Measurements from ENCODE around the gene PRMT2. TPM values are rescaled to one million over a fixed set of nuclear protein-coding genes. Genes with fewer than 3 reads are reported as not detected.
A peak's percentile ranks its signal among the peaks of the same experiment; 100 is the strongest.

The PRMT2 gene
- total and polyA plus RNA-seq, 8 donors: 18.7 to 85.0 (median 63.9) TPM

DNA sequence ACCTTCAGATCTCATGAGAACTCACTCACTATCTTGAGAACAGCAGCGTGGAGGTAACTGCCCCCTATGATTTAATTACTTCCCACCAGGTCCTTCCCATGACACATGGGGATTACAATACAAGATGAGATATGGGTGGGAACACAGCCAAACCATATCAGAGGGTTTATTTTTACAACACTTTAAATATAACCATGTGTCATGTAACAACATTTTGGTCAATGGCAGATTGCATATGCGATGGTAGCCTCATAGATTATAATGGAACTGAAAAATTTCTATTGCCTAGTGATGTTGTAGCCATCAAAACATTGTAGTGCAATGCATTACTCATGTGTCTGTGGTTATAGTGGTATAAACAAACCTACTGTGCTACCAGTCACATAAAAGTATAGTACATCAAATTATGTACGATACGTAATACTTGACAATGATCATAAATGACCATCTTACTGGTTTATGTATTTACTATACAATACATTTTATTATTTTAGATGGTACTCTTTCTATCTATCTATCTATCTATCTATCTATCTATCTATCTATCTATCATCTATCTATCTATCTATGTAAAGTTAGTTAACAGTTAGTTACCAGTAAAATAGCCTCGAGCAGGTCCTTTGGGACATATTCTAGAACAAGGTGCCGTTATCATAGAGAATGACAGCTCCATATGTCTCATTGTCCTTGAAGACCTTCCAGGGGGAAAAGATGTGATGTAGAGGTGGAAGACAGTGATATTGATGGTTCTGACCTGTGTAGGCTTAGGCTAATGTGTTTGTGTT, 18.0 kb upstream of the PRMT2 start:
- Histone ChIP-seq H3K4me1 (peaks cover 0 to 12% (median 2%) of the 10 kb centered on the region in 4 donors), H3K36me3 (no peaks in the 10 kb centered on the region), H3K4me3 (no peak overlapping the region), H3K27ac (no peak overlapping the region), H3K9me3 (no peaks in the 10 kb centered on the region), H3K27me3 (peaks cover 0 to 7% (median 0%) of the 10 kb centered on the region in 3 donors)
- DNase-seq: no peak
- WGBS, 5 donors: 69 to 85% (median 81%) methylated on average over 6 of the region's 6 CpGs
- intact Hi-C loops (cut with DNase I; ENCODE audit: low total_unique reads): no loop called here
- TF ChIP-seq EP300 (IDR thresholded peaks at IDR 0.05): no peak
- TF ChIP-seq POLR2A (IDR thresholded peaks at IDR 0.05): no peak
- no peak for TF ChIP-seq POLR2AphosphoS5 (IDR thresholded peaks at IDR 0.05)
- TF ChIP-seq, protein P1, sequence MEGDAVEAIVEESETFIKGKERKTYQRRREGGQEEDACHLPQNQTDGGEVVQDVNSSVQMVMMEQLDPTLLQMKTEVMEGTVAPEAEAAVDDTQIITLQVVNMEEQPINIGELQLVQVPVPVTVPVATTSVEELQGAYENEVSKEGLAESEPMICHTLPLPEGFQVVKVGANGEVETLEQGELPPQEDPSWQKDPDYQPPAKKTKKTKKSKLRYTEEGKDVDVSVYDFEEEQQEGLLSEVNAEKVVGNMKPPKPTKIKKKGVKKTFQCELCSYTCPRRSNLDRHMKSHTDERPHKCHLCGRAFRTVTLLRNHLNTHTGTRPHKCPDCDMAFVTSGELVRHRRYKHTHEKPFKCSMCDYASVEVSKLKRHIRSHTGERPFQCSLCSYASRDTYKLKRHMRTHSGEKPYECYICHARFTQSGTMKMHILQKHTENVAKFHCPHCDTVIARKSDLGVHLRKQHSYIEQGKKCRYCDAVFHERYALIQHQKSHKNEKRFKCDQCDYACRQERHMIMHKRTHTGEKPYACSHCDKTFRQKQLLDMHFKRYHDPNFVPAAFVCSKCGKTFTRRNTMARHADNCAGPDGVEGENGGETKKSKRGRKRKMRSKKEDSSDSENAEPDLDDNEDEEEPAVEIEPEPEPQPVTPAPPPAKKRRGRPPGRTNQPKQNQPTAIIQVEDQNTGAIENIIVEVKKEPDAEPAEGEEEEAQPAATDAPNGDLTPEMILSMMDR (IDR thresholded peaks at IDR 0.05): no peak

DNA sequence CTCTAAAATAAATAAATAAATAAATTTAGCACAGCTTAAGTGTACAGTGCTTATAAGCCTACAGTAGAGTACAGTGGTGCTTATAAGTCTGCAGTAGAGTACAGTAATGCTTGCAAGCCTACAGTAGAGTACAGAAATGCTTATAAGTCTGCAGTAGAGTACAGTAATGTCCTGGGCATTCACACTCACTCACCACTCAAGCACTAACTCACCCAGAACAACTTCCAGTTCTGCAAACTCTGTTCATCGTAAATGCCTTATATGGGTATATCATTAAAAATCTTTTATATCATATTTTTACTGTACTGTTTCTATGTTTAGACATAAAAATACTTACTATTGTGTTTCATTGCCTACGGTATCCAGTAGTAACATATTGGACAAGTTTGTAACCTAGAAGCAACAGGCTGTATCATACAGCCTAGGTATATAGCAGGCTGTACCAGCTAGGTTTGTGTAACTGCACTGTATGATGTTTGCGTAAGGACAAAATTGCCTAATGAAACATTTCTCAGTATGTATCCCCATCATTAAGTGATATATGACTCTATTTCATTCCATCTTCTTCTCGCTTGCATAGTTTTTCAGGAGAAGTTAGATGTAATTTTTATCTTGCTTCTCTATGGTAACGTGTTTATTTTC, 16.6 kb upstream of the PRMT2 start:
- no peak for TF ChIP-seq POLR2A (IDR thresholded peaks at IDR 0.05)
- TF ChIP-seq POLR2AphosphoS5 (IDR thresholded peaks at IDR 0.05): no peak
- TF ChIP-seq, protein P1 (IDR thresholded peaks at IDR 0.05): no peak
- TF ChIP-seq EP300 (IDR thresholded peaks at IDR 0.05): no peak
- Histone ChIP-seq H3K27me3 (peaks cover 0 to 7% (median 0%) of the 10 kb centered on the region in 3 donors), H3K9me3 (no peaks in the 10 kb centered on the region), H3K27ac (no peak overlapping the region), H3K4me1 (peaks cover 0 to 18% (median 2%) of the 10 kb centered on the region in 4 donors), H3K36me3 (no peaks in the 10 kb centered on the region), H3K4me3 (no peak overlapping the region)
- 87 to 94% (median 93%) methylated on average over 5 of the region's 5 CpGs for WGBS, 5 donors
- no peak for DNase-seq
- intact Hi-C loops (cut with DNase I; ENCODE audit: low total_unique reads): no loop called here

DNA sequence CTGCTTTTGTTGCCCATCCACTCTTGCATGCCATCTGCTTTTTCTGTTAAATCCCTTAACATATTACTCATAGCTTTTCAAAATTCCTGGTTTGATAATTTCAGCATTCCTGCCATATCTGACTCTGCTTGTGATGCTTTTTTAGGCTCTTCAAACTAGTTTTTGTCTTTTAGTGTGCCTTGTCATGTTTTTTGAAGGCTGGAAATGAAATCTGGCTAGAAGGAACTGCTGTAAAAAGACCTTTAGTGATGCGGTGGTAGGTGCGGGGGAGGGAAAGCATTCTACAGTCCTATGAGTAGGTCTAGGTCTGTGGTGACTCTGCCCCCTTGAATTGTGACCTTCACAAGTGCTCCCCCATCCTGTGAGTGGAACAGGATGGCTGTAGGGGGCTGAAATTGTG, 15.6 kb upstream of the PRMT2 start:
- H3K27me3 ChIP-seq: peaks cover 0 to 7% (median 0%) of the 10 kb centered on the region in 3 donors
- no peak for TF ChIP-seq POLR2AphosphoS5 (IDR thresholded peaks at IDR 0.05)
- no peak for TF ChIP-seq EP300 (IDR thresholded peaks at IDR 0.05)
- TF ChIP-seq POLR2A (IDR thresholded peaks at IDR 0.05): no peak
- TF ChIP-seq, protein P1 (IDR thresholded peaks at IDR 0.05): no peak
- H3K4me3 ChIP-seq: no peak overlapping the region
- no peaks in the 10 kb centered on the region for H3K36me3 ChIP-seq
- no peak for DNase-seq
- no peak overlapping the region for H3K27ac ChIP-seq
- 85 to 94% (median 89%) methylated on average over 2 of the region's 2 CpGs for WGBS, 5 donors
- H3K4me1 ChIP-seq: peaks cover 0 to 18% (median 2%) of the 10 kb centered on the region in 4 donors
- peaks cover 0 to 1% (median under 1%) of the 10 kb centered on the region in 4 donors for H3K9me3 ChIP-seq
- intact Hi-C loops (cut with DNase I; ENCODE audit: low total_unique reads): no loop called here

DNA sequence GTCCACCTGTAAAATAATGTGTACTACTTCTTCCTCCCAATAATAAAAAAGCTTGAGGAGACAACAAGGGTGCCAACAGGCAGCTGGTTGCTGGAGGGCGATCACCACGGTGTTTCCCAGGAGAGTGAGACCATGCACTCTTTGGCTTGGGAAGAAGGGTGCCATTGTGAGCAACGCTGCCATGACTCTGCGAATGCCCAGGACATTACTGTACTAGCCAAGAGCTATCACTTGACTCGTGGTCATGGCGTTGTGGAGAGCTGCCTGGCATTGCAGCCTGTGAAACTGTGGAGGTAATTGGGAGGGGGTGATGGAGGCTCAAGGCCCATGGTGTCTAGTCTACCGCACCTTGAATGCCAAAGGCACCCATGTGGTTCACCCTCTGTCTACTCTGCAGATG, 14.6 kb upstream of the PRMT2 start:
- 87 to 96% (median 93%) methylated on average over 7 of the region's 7 CpGs for WGBS, 5 donors
- intact Hi-C loops (cut with DNase I; ENCODE audit: low total_unique reads): no loop called here
- Histone ChIP-seq H3K4me1 (peaks cover 0 to 18% (median 2%) of the 10 kb centered on the region in 4 donors), H3K27me3 (peaks cover 0 to 7% (median 0%) of the 10 kb centered on the region in 3 donors), H3K4me3 (no peak overlapping the region), H3K27ac (peak overlapping the region in 1 of 5 donors; percentile 50), H3K9me3 (peaks cover 6 to 11% (median 11%) of the 10 kb centered on the region in 4 donors), H3K36me3 (no peaks in the 10 kb centered on the region)
- no peak for DNase-seq
- TF ChIP-seq EP300 (IDR thresholded peaks at IDR 0.05) (no peak), POLR2A (IDR thresholded peaks at IDR 0.05) (no peak), POLR2AphosphoS5 (IDR thresholded peaks at IDR 0.05) (no peak)
- TF ChIP-seq, protein P1 (IDR thresholded peaks at IDR 0.05): no peak
